ENCODE data around the gene EYS. TPM values are rescaled to one million over a fixed set of nuclear protein-coding genes. Genes with fewer than 3 reads are reported as not detected.

The EYS gene
- total RNA-seq, 6 experiments from 2014 or later, result 0.18 TPM; not detected in 5

GRCh38 chr6:65285275-65285674, 421.8 kb downstream of the EYS start:
- no peaks in the 10 kb centered on the region for H3K4me1 Mint-ChIP-seq (ENCODE audit: low read depth)
- no peak overlapping the region for H3K4me3 Mint-ChIP-seq
- H3K36me3 Mint-ChIP-seq (ENCODE audit: low read depth), result no peaks in the 10 kb centered on the region
- peaks cover 5% of the 10 kb centered on the region for H3K9me3 Mint-ChIP-seq
- no peaks in the 10 kb centered on the region for H3K27me3 Mint-ChIP-seq (ENCODE audit: insufficient read depth)
- DNase-seq, result no peak
- TF ChIP-seq, protein P1, sequence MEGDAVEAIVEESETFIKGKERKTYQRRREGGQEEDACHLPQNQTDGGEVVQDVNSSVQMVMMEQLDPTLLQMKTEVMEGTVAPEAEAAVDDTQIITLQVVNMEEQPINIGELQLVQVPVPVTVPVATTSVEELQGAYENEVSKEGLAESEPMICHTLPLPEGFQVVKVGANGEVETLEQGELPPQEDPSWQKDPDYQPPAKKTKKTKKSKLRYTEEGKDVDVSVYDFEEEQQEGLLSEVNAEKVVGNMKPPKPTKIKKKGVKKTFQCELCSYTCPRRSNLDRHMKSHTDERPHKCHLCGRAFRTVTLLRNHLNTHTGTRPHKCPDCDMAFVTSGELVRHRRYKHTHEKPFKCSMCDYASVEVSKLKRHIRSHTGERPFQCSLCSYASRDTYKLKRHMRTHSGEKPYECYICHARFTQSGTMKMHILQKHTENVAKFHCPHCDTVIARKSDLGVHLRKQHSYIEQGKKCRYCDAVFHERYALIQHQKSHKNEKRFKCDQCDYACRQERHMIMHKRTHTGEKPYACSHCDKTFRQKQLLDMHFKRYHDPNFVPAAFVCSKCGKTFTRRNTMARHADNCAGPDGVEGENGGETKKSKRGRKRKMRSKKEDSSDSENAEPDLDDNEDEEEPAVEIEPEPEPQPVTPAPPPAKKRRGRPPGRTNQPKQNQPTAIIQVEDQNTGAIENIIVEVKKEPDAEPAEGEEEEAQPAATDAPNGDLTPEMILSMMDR (IDR thresholded peaks at IDR 0.05), result no peak
- H3K27ac Mint-ChIP-seq, result no peak overlapping the region

GRCh38 chr6:65280060-65280459, 427.0 kb downstream of the EYS start:
- H3K36me3 Mint-ChIP-seq (ENCODE audit: low read depth), result no peaks in the 10 kb centered on the region
- no peaks in the 10 kb centered on the region for H3K27me3 Mint-ChIP-seq (ENCODE audit: insufficient read depth)
- no peaks in the 10 kb centered on the region for H3K4me1 Mint-ChIP-seq (ENCODE audit: low read depth)
- no peak overlapping the region for H3K4me3 Mint-ChIP-seq
- no peak overlapping the region for H3K27ac Mint-ChIP-seq
- TF ChIP-seq, protein P1 (IDR thresholded peaks at IDR 0.05), result no peak
- H3K9me3 Mint-ChIP-seq, result peaks cover 37% of the 10 kb centered on the region
- DNase-seq, result no peak

GRCh38 chr6:65262241-65262640, 444.8 kb downstream of the EYS start:
- no peak overlapping the region for H3K4me3 Mint-ChIP-seq
- H3K27me3 Mint-ChIP-seq (ENCODE audit: insufficient read depth), result no peaks in the 10 kb centered on the region; the same call in 1 of the 2 replicates
- DNase-seq, result no peak
- H3K9me3 Mint-ChIP-seq, result peaks cover 31% of the 10 kb centered on the region
- H3K27ac Mint-ChIP-seq, result no peak overlapping the region
- TF ChIP-seq, protein P1 (IDR thresholded peaks at IDR 0.05), result no peak
- no peaks in the 10 kb centered on the region for H3K36me3 Mint-ChIP-seq (ENCODE audit: low read depth)
- no peaks in the 10 kb centered on the region for H3K4me1 Mint-ChIP-seq (ENCODE audit: low read depth)

- H3K4me3 Mint-ChIP-seq, result no peak overlapping the region
- no peak overlapping the region for H3K27ac Mint-ChIP-seq
- H3K4me1 Mint-ChIP-seq (ENCODE audit: low read depth), result no peaks in the 10 kb centered on the region
Measured at GRCh38 chr6:65259982-65260381, 447.0 kb downstream of the EYS start.

DNA sequence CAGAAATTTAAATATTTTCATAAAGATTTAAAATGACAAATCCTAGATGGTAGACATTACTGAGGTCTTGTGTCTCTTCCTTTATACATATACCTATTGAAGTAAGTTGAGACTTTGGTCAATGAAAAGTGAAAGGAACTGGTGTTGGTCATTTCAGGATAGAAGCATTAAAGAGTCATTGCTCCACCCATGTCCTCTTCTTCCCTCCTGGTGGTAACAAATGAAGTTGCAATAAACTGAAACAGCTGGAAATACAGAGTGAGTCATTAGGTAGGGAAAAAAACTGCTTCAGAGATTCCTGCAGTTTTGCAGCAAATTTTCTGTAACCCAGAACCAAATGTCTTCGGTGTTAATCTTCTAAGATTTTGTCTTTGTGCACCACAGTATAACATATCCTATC, 448.0 kb downstream of the EYS start:
- no peaks in the 10 kb centered on the region for H3K4me1 Mint-ChIP-seq (ENCODE audit: low read depth)
- no peaks in the 10 kb centered on the region; the same call in 1 of the 2 replicates for H3K27me3 Mint-ChIP-seq (ENCODE audit: insufficient read depth)
- DNase-seq, result no peak
- H3K4me3 Mint-ChIP-seq, result no peak overlapping the region
- H3K36me3 Mint-ChIP-seq (ENCODE audit: low read depth), result peaks cover 2% of the 10 kb centered on the region; the same call in 1 of the 2 replicates
- TF ChIP-seq, protein P1 (IDR thresholded peaks at IDR 0.05), result no peak
- no peak overlapping the region for H3K27ac Mint-ChIP-seq
- H3K9me3 Mint-ChIP-seq, result peaks cover 25% of the 10 kb centered on the region

More at GRCh38 chr6:65259982-65260381, 447.0 kb downstream of the EYS start:
- no peak for DNase-seq
- H3K9me3 Mint-ChIP-seq, result peaks cover 25% of the 10 kb centered on the region
- H3K36me3 Mint-ChIP-seq (ENCODE audit: low read depth), result no peaks in the 10 kb centered on the region
- no peaks in the 10 kb centered on the region; the same call in 1 of the 2 replicates for H3K27me3 Mint-ChIP-seq (ENCODE audit: insufficient read depth)
- TF ChIP-seq, protein P1 (IDR thresholded peaks at IDR 0.05), result no peak

GRCh38 chr6:65253041-65253440, 454.0 kb downstream of the EYS start:
- peaks cover 5% of the 10 kb centered on the region for H3K9me3 Mint-ChIP-seq
- DNase-seq, result no peak
- no peak overlapping the region for H3K27ac Mint-ChIP-seq
- peaks cover 4% of the 10 kb centered on the region; the same call in 1 of the 2 replicates for H3K36me3 Mint-ChIP-seq (ENCODE audit: low read depth)
- TF ChIP-seq, protein P1 (IDR thresholded peaks at IDR 0.05), result no peak
- H3K27me3 Mint-ChIP-seq (ENCODE audit: insufficient read depth), result no peaks in the 10 kb centered on the region
- H3K4me3 Mint-ChIP-seq, result no peak overlapping the region
- no peaks in the 10 kb centered on the region for H3K4me1 Mint-ChIP-seq (ENCODE audit: low read depth)

Measured in HFFc6 (cell line).